Neural cell (in vitro differentiated cells): ENCODE data around the gene TMEM176B. TPM values are rescaled to one million over a fixed set of nuclear protein-coding genes. Genes with fewer than 3 reads are reported as not detected.

Experiments used
- H2AFZ ChIP-seq: fragments of 200-600, 300-800 bp; sonication (generic), shearing (Covaris generic); 2 replicates; pipeline ENCODE4 v1.6.0; 2014; ENCODE audit warnings: low read depth, mild to moderate bottlenecking, antibody characterized with exemption, low read length, moderate library complexity
- H3F3A ChIP-seq: fragments of 200-600 bp; shearing (Covaris generic); 2 replicates; pipeline ENCODE4 v1.6.1; 2016; ENCODE audit warnings: mild to moderate bottlenecking, moderate library complexity, mixed read lengths, antibody characterized with exemption, low read length; ENCODE audit not compliant: insufficient read depth, poor library complexity, severe bottlenecking
- H3K27ac ChIP-seq: fragments of 200-600, 300-800 bp; sonication (generic), shearing (Covaris generic); 2 replicates; pipeline ENCODE4 v1.5.1; 2014; ENCODE audit warnings: mild to moderate bottlenecking, low read length, moderate library complexity
- H3K27me3 ChIP-seq: fragments of 300-800, 200-600 bp; sonication (generic), shearing (Covaris generic); 2 replicates; pipeline ENCODE4 v1.6.0; 2014; ENCODE audit warnings: mild to moderate bottlenecking, low read depth, low read length, moderate library complexity; ENCODE audit not compliant: insufficient read depth
- H3K36me3 ChIP-seq: fragments of 300-800, 200-600 bp; sonication (generic), shearing (Covaris generic); 2 replicates; pipeline ENCODE4 v1.5.1; 2014; ENCODE audit warnings: mild to moderate bottlenecking, antibody characterized with exemption, low read length, moderate library complexity; ENCODE audit not compliant: insufficient read depth
- H3K4me2 ChIP-seq: fragments of 300-800, 200-600 bp; sonication (generic), shearing (Covaris generic); 2 replicates; pipeline ENCODE4 v1.6.0; 2014; ENCODE audit warnings: mild to moderate bottlenecking, low read length
- H3K4me3 ChIP-seq: fragments of 300-800, 200-600 bp; sonication (generic), shearing (Covaris generic); 2 replicates; pipeline ENCODE4 v1.5.1; 2014; ENCODE audit warnings: mild to moderate bottlenecking, low read length, moderate library complexity
- H3K79me2 ChIP-seq: fragments of 200-600 bp; shearing (Covaris generic); replicated peaks from 2 replicates; pipeline ENCODE4 v1.6.0; 2014; ENCODE audit warnings: mild to moderate bottlenecking, low read length, moderate library complexity; ENCODE audit not compliant: insufficient read depth
- H3K9ac ChIP-seq: fragments of 300-800, 200-600 bp; sonication (generic), shearing (Covaris generic); 2 replicates; pipeline ENCODE4 v1.6.1; 2016; ENCODE audit warnings: mild to moderate bottlenecking, low read length, mixed read lengths
- H3K9me2 ChIP-seq: fragments of 200-600 bp; shearing (Covaris generic); 2 replicates; pipeline ENCODE4 v1.6.1; 2016; ENCODE audit warnings: mild to moderate bottlenecking, low read length, mixed read lengths; ENCODE audit not compliant: insufficient read depth
- H3K9me3 ChIP-seq: fragments of 200-600, 300-800 bp; sonication (generic), shearing (Covaris generic); 2 replicates; pipeline ENCODE4 v1.6.1; 2016; ENCODE audit warnings: mild to moderate bottlenecking, mixed run types, low read length, moderate library complexity, mixed read lengths
- H4K20me1 ChIP-seq: fragments of 200-600 bp; shearing (Covaris generic); 2 replicates; pipeline ENCODE4 v1.6.1; 2016; ENCODE audit warnings: mild to moderate bottlenecking, mixed run types; ENCODE audit not compliant: insufficient read depth
- EP300 ChIP-seq: fragments of 450-650 bp; conservative IDR thresholded peaks from 2 replicates; pipeline ENCODE4 v1.6.1; 2014; ENCODE audit warnings: antibody characterized with exemption, mild to moderate bottlenecking, moderate library complexity; ENCODE audit not compliant: poor library complexity, severe bottlenecking
- EZH2 ChIP-seq: fragments of 200-600, 300-800 bp; shearing (Covaris generic), sonication (generic); IDR thresholded peaks from 2 replicates; pipeline ENCODE4 v1.6.1; 2014; ENCODE audit warnings: antibody characterized with exemption, low read length, borderline replicate concordance, mild to moderate bottlenecking; ENCODE audit not compliant: insufficient read depth, poor library complexity, severe bottlenecking
- MXI1 ChIP-seq: fragments of 450-650 bp; conservative IDR thresholded peaks from 2 replicates; pipeline ENCODE4 v1.6.1; 2014; ENCODE audit warnings: antibody characterized with exemption, mild to moderate bottlenecking; ENCODE audit not compliant: poor library complexity, severe bottlenecking
- POLR2AphosphoS5 ChIP-seq: IDR thresholded peaks from 2 replicates; pipeline ENCODE4 v1.6.1; 2012
- RAD21 ChIP-seq: fragments of 450-650 bp; conservative IDR thresholded peaks from 2 replicates; pipeline ENCODE4 v1.6.1; 2014; ENCODE audit warnings: antibody characterized with exemption, mild to moderate bottlenecking, moderate library complexity
- REST ChIP-seq: IDR thresholded peaks from 2 replicates; pipeline ENCODE4 v1.6.1; 2012; ENCODE audit warnings: borderline replicate concordance
- SMC3 ChIP-seq: fragments of 450-650 bp; conservative IDR thresholded peaks from 2 replicates; pipeline ENCODE4 v1.6.1; 2014; ENCODE audit warnings: antibody characterized with exemption, mild to moderate bottlenecking, moderate library complexity; ENCODE audit not compliant: poor library complexity
- TAF1 ChIP-seq: IDR thresholded peaks from 2 replicates; pipeline ENCODE4 v1.6.1; 2012; ENCODE audit warnings: low read depth
- polyA plus RNA-seq: library from polyadenylated mRNA; depleted of rRNA; stranded (reverse); fragments of >200 nt; gene quantifications from 2 replicates; pipeline ENCODE4 v1.2.3, GENCODE V29; 2014
- TF ChIP-seq, protein P1 (sequence below): fragments of 450-650 bp; IDR thresholded peaks from 2 replicates; pipeline ENCODE4 v1.5.1; 2014; ENCODE audit warnings: antibody characterized with exemption, mild to moderate bottlenecking, moderate library complexity; ENCODE audit not compliant: poor library complexity, severe bottlenecking

Gene TMEM176B
- polyA plus RNA-seq, 1 donor from 2014 or later, result 1.9 TPM

DNA sequence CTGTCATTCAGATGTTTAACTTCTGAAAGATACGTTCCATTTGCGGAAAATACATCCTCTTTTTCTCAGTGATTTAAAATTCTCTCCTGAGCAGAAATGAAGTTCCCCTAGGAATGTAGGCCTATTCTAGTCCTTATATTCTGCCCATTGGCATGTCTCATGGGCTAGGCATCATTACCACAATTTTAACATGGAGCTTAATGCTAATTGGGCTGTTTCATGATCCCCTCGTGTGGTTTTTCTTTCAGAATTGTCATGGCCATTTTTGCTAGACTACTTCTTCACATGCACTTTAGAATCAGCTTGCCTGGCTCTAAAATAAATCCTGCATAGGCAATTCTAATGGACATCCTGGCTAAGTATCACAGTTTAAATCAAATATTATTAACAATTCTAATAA lies 1.0 kb downstream of the TMEM176B start:
- no peaks in the 10 kb centered on the region for H3K9me2 ChIP-seq
- no peak overlapping the region for H2AFZ ChIP-seq
- TF ChIP-seq, protein P1, sequence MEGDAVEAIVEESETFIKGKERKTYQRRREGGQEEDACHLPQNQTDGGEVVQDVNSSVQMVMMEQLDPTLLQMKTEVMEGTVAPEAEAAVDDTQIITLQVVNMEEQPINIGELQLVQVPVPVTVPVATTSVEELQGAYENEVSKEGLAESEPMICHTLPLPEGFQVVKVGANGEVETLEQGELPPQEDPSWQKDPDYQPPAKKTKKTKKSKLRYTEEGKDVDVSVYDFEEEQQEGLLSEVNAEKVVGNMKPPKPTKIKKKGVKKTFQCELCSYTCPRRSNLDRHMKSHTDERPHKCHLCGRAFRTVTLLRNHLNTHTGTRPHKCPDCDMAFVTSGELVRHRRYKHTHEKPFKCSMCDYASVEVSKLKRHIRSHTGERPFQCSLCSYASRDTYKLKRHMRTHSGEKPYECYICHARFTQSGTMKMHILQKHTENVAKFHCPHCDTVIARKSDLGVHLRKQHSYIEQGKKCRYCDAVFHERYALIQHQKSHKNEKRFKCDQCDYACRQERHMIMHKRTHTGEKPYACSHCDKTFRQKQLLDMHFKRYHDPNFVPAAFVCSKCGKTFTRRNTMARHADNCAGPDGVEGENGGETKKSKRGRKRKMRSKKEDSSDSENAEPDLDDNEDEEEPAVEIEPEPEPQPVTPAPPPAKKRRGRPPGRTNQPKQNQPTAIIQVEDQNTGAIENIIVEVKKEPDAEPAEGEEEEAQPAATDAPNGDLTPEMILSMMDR, result no peak
- TF ChIP-seq EZH2 (no peak), POLR2AphosphoS5 (no peak), REST (no peak), EP300 (no peak), TAF1 (no peak), SMC3 (no peak), MXI1 (no peak), RAD21 (no peak)
- no peak overlapping the region for H3K4me3 ChIP-seq
- no peaks in the 10 kb centered on the region for H3K9me3 ChIP-seq
- H4K20me1 ChIP-seq, result no peaks in the 10 kb centered on the region
- no peaks in the 10 kb centered on the region for H3F3A ChIP-seq
- peaks cover 40% of the 10 kb centered on the region for H3K27me3 ChIP-seq
- no peak overlapping the region for H3K27ac ChIP-seq
- H3K79me2 ChIP-seq, result no peaks in the 10 kb centered on the region
- H3K4me2 ChIP-seq, result no peak overlapping the region
- H3K9ac ChIP-seq, result no peak overlapping the region
- H3K36me3 ChIP-seq, result no peaks in the 10 kb centered on the region

DNA sequence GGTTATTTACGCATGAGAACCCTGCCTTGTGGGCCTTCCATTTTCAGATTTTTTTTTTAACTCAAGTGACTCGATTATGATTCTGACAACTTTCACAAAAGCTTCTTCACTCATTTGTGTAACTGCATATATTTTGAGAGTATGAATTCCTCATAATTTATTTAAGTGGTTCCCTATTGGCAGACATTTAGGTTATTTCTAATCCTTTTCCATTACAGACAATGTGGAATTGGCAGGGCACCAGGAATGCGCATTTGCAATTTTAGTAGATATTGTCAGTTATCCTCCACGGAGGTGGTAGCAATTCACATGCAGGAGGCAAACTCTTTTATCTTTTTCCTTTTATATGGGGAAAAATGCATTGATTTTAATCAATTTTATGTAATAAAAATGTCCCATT lies 2.5 kb downstream of the TMEM176B start:
- H3K9ac ChIP-seq, result no peak overlapping the region
- H3K36me3 ChIP-seq, result no peaks in the 10 kb centered on the region
- peaks cover 40% of the 10 kb centered on the region for H3K27me3 ChIP-seq
- no peak overlapping the region for H3K4me2 ChIP-seq
- no peak for TF ChIP-seq POLR2AphosphoS5
- TF ChIP-seq REST, result no peak
- TF ChIP-seq EP300, result no peak
- TF ChIP-seq MXI1, result no peak
- no peak for TF ChIP-seq RAD21
- TF ChIP-seq SMC3, result no peak
- TF ChIP-seq EZH2, result no peak
- no peak for TF ChIP-seq TAF1
- TF ChIP-seq, protein P1, result no peak
- no peaks in the 10 kb centered on the region for H3K9me2 ChIP-seq
- H3K27ac ChIP-seq, result no peak overlapping the region
- no peak overlapping the region for H2AFZ ChIP-seq
- H3K9me3 ChIP-seq, result no peaks in the 10 kb centered on the region
- no peaks in the 10 kb centered on the region for H3F3A ChIP-seq
- no peak overlapping the region for H3K4me3 ChIP-seq
- H3K79me2 ChIP-seq, result no peaks in the 10 kb centered on the region
- H4K20me1 ChIP-seq, result no peaks in the 10 kb centered on the region
